K562 (cell line): ENCODE data around the gene ABCF3. TPM values are rescaled to one million over a fixed set of nuclear protein-coding genes. Genes with fewer than 3 reads are reported as not detected.

ENCODE experiments used
- BCL6 ChIP-seq: fragments of 250-450 bp; sonication (Bioruptor Pico); IDR thresholded peaks from 2 replicates; pipeline ENCODE4 v1.4.0; 2020
- ESRRA ChIP-seq: fragments of 450-650 bp; IDR thresholded peaks from 2 replicates; pipeline ENCODE4 v1.6.1; 2014; ENCODE audit warnings: low read depth, mild to moderate bottlenecking, moderate library complexity, borderline replicate concordance
- GATA2 ChIP-seq: sonication (generic); formaldehyde crosslinking; IDR thresholded peaks from 2 replicates; pipeline ENCODE4 v1.4.0; 2020; ENCODE audit warnings: mild to moderate bottlenecking, missing genetic modification reagents
- HNRNPH1 ChIP-seq: fragments of 200-400 bp; formaldehyde crosslinking; optimal IDR thresholded peaks from 2 replicates; pipeline ENCODE3; 2017; ENCODE audit warnings: low read depth, mild to moderate bottlenecking, low read length, moderate library complexity
- HNRNPUL1 ChIP-seq: fragments of 200-400 bp; formaldehyde crosslinking; IDR thresholded peaks from 2 replicates; pipeline ENCODE4 v1.6.1; 2017; ENCODE audit warnings: low read length
- MYC ChIP-seq, 2 experiments: fragments of 250-450 bp in 1 of 2; sonication (Bioruptor Pico) in 1 of 2; IDR thresholded peaks; 2 replicates each; pipeline versions ENCODE4 v1.5.1 to v1.6.1; 2012 to 2021; ENCODE audit warnings: low read depth in 2 of 2, borderline replicate concordance in 1 of 2, improper control_type of control experiment in 1 of 2, low read length in 1 of 2, mild to moderate bottlenecking in 1 of 2, moderate library complexity in 1 of 2
- MYNN ChIP-seq, 2 experiments: sonication (generic); formaldehyde crosslinking in 1 of 2; IDR thresholded peaks; 2 replicates each; pipeline versions ENCODE4 v1.5.0 to v1.6.1; 2016 to 2020; ENCODE audit warnings: antibody characterized with exemption in 1 of 2, missing genetic modification reagents in 1 of 2
- NR3C1 ChIP-seq: sonication (generic); formaldehyde crosslinking; IDR thresholded peaks from 2 replicates; pipeline ENCODE4 v1.8.1; 2022; ENCODE audit warnings: missing genetic modification reagents
- NRF1 ChIP-seq, 2 experiments: fragments of 450-650 bp; IDR thresholded peaks in 1 of 2; conservative IDR thresholded peaks in 1 of 2; 2 replicates each; pipeline ENCODE4 v1.6.1; 2014; ENCODE audit warnings: mild to moderate bottlenecking in 2 of 2
- PHB ChIP-seq: fragments of 250-450 bp; sonication (Bioruptor Pico); IDR thresholded peaks from 2 replicates; pipeline ENCODE4 v1.5.0; 2021
- RBM34 ChIP-seq: fragments of 200-400 bp; formaldehyde crosslinking; IDR thresholded peaks from 2 replicates; pipeline ENCODE4 v1.6.1; 2018; ENCODE audit warnings: low read length, borderline replicate concordance; ENCODE audit not compliant: insufficient read depth
- RUNX1 ChIP-seq: sonication (generic); IDR thresholded peaks from 2 replicates; pipeline ENCODE4 v1.6.1; 2016; ENCODE audit warnings: antibody characterized with exemption, low read depth
- TAF1 ChIP-seq: IDR thresholded peaks from 2 replicates; pipeline ENCODE4 v1.6.1; 2011; ENCODE audit warnings: mild to moderate bottlenecking, low read length, moderate library complexity; ENCODE audit not compliant: insufficient read depth, control insufficient read depth, severe bottlenecking; ENCODE audit errors: extremely low read depth
- TBL1XR1 ChIP-seq, 2 experiments: IDR thresholded peaks; 2 replicates each; pipeline ENCODE4 v1.6.1; 2012; ENCODE audit warnings: improper control_type of control experiment in 2 of 2, low read length in 2 of 2, mild to moderate bottlenecking in 1 of 2
- ZHX1 ChIP-seq: fragments of 150-350 bp; conservative IDR thresholded peaks from 2 replicates; pipeline ENCODE4 v1.6.1; 2014; ENCODE audit warnings: low read length
- ZKSCAN3 ChIP-seq: fragments of 250-450 bp; sonication (Bioruptor Pico); IDR thresholded peaks from 2 replicates; pipeline ENCODE4 v1.4.0; 2020
- ZNF134 ChIP-seq: fragments of 250-450 bp; sonication (Bioruptor Pico); conservative IDR thresholded peaks from 2 replicates; pipeline ENCODE4 v1.4.0; 2020
- ZNF217 ChIP-seq: sonication (generic); formaldehyde crosslinking; IDR thresholded peaks from 2 replicates; pipeline ENCODE4 v1.8.0; 2022; ENCODE audit warnings: mild to moderate bottlenecking, missing genetic modification reagents
- ZNF316 ChIP-seq: fragments of 450-650 bp; IDR thresholded peaks from 2 replicates; pipeline ENCODE4 v1.6.1; 2016
- polyA plus RNA-seq, 8 experiments: library from polyadenylated mRNA; depleted of rRNA in 4 of 8; stranded (reverse) in 5 of 8; unstranded in 3 of 8; fragments of >200 nt; fragmentation: Nextera tagmentation in 2 of 8; fragmentation: Illumina TruSeq in 1 of 8; extraction: Ambion mirVana in 2 of 8; extraction: Trizol in 1 of 8; gene quantifications; 2 replicates each; pipeline versions ENCODE4 v1.2.1 to v1.2.3, GENCODE V29; 2011 to 2014; ENCODE audit warnings: inconsistent platforms in 1 of 8, missing spikeins in 1 of 8
- total RNA-seq, 7 experiments: library from RNA; depleted of rRNA in 6 of 7; stranded (reverse); fragments of >200 nt in 6 of 7; fragmentation: Illumina TruSeq in 2 of 7; extraction: Trizol in 2 of 7; gene quantifications; 2 replicates each; pipeline versions ENCODE4 v1.2.1 to v1.2.3, GENCODE V29; 2011 to 2021; ENCODE audit warnings: low replicate concordance in 1 of 7
- TF ChIP-seq, protein P1 (sequence below): fragments of 250-450 bp; sonication (Bioruptor Pico); IDR thresholded peaks from 2 replicates; pipeline ENCODE4 v1.5.1; 2021; ENCODE audit warnings: mild to moderate bottlenecking
- TF ChIP-seq, protein P2 (sequence below): fragments of 250-450 bp; sonication (Bioruptor Pico); IDR thresholded peaks from 2 replicates; pipeline ENCODE4 v1.4.0; 2020; ENCODE audit warnings: mild to moderate bottlenecking, moderate library complexity

The ABCF3 gene
- total and polyA plus RNA-seq, 9 of the 15 experiments (the other 6 are each of a cell fraction or from before 2014, with no cell fraction given) = 6.7 to 77.9 (median 45.1) TPM

DNA sequence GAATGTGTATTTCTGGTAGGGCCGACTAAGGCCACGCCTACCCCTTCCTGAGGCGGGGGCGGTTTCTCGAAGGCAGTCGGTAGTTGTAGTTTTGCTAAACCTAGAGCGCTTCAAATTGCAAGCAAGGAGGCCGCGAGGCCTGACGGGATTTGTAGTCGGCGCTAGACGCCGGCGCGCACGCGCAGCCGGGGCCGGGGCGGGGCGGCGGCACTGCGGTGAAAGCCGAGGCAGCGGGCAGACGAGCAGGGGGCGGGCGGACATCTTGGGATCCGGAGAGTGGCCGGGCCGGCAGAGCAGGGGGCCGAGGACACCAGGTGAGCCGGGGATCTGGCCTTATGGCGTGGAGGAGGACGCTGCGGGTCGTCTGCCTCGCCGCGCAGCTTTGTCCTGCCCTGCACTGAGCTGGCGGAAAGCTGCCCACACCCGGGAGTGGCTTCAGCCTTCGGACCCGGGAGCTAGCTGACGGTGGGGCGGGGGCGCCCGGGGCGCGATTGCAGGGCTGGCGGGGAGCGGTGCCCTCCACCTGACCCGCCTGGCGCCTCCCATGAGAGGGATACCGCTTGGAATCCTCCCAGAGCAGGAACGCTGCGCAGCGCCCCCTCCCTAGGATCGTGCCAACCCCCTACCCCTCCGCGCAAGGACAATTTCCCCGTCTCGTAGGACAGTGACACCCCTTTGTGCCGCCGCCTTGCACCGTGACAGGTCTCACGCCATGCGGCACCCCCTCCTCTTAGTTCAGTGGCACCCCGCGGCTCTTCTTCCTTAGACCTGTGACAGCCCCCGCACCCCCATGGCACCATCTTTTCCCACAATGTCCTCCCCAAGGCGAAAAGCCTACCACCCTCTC lies 11.1 kb upstream of the ABCF3 start, which contains the start of gene AP2M1 (continued):
- TF ChIP-seq, protein P1, sequence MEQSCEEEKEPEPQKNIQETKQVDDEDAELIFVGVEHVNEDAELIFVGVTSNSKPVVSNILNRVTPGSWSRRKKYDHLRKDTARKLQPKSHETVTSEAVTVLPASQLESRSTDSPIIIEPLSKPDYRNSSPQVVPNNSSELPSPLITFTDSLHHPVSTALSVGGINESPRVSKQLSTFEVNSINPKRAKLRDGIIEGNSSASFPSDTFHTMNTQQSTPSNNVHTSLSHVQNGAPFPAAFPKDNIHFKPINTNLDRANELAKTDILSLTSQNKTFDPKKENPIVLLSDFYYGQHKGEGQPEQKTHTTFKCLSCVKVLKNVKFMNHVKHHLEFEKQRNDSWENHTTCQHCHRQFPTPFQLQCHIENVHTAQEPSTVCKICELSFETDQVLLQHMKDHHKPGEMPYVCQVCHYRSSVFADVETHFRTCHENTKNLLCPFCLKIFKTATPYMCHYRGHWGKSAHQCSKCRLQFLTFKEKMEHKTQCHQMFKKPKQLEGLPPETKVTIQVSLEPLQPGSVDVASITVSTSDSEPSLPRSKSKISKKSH (CRISPR knock-in tag) = no peak
- TF ChIP-seq TAF1 = peak; percentile 89
- TF ChIP-seq PHB (CRISPR knock-in tag) = no peak
- no peak for TF ChIP-seq ZNF217
- TF ChIP-seq ZNF134 (CRISPR knock-in tag) = no peak
- peak; percentile 78 for TF ChIP-seq MYC (IDR thresholded peaks at IDR 0.05; ENCODE audit: low read depth, low read length)
- peak; percentile 64; the same call in 1 of the 2 replicates for TF ChIP-seq MYC (CRISPR knock-in tag; IDR thresholded peaks at IDR 0.05; ENCODE audit: borderline replicate concordance, low read depth)
- TF ChIP-seq ZHX1 = no peak; the same call in 1 of the 2 replicates
- TF ChIP-seq, protein P2, sequence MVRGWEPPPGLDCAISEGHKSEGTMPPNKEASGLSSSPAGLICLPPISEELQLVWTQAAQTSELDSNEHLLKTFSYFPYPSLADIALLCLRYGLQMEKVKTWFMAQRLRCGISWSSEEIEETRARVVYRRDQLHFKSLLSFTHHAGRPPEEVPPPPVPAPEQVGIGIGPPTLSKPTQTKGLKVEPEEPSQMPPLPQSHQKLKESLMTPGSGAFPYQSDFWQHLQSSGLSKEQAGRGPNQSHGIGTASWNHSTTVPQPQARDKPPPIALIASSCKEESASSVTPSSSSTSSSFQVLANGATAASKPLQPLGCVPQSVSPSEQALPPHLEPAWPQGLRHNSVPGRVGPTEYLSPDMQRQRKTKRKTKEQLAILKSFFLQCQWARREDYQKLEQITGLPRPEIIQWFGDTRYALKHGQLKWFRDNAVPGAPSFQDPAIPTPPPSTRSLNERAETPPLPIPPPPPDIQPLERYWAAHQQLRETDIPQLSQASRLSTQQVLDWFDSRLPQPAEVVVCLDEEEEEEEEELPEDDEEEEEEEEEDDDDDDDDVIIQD = no peak
- no peak; a peak in 1 of 4 replicates for TF ChIP-seq TBL1XR1 (IDR thresholded peaks at IDR 0.05; ENCODE audit: low read length in 2 of 2)
- TF ChIP-seq NRF1 (conservative IDR thresholded peaks at IDR 0.05 in 1 of 2, IDR thresholded peaks at IDR 0.05 in 1 of 2) = peak; percentile 98
- no peak for TF ChIP-seq RUNX1
- no peak for TF ChIP-seq ZKSCAN3 (CRISPR knock-in tag)
- TF ChIP-seq ESRRA = peak; percentile 53; the same call in 1 of the 2 replicates
- no peak for TF ChIP-seq HNRNPH1
- no peak for TF ChIP-seq BCL6 (CRISPR knock-in tag)
- TF ChIP-seq RBM34 = no peak
- TF ChIP-seq GATA2 (CRISPR knock-in tag) = no peak
- TF ChIP-seq HNRNPUL1 = no peak
- no peak for TF ChIP-seq NR3C1 (CRISPR knock-in tag)
- no peak for TF ChIP-seq MYNN (IDR thresholded peaks at IDR 0.05)
- no peak for TF ChIP-seq MYNN (CRISPR knock-in tag; IDR thresholded peaks at IDR 0.05)
- TF ChIP-seq ZNF316 = no peak
